Kidney (tissue), 14 donors: ENCODE results near the gene NRF1. TPM values are rescaled to one million over a fixed set of nuclear protein-coding genes. Genes with fewer than 3 reads are reported as not detected.

Experiments used
- DNase-seq, 5 donors: peaks; one replicate each; pipeline ENCODE4 v3.0.0-alpha.2; 2013 to 2020
- FAIRE-seq: peaks from 2 replicates; lab custom pipeline; 2012; peaks lifted over from hg19 to GRCh38; lab: Jason Lieb, UNC
- H3K27ac ChIP-seq, 2 donors: one replicate each; pipeline ENCODE4 v1.7.0; 2013; ENCODE audit warnings: low read depth in 2 of 2, low read length in 2 of 2, inconsistent platforms in 1 of 2
- H3K27me3 ChIP-seq: one replicate; pipeline ENCODE4 v1.7.1; 2013; ENCODE audit warnings: low read length, inconsistent platforms; ENCODE audit not compliant: control insufficient read depth, insufficient read depth
- H3K36me3 ChIP-seq, 3 donors: one replicate each; pipeline versions ENCODE4 v1.7.0 to v1.7.1; 2013; ENCODE audit warnings: low read length in 3 of 3, control low read depth in 1 of 3, inconsistent platforms in 1 of 3; ENCODE audit not compliant: insufficient read depth in 3 of 3, control insufficient read depth in 2 of 3
- H3K4me1 ChIP-seq, 3 donors: one replicate each; pipeline versions ENCODE4 v1.7.0 to v1.7.1; 2013; ENCODE audit warnings: low read length in 3 of 3, inconsistent platforms in 1 of 3, low read depth in 1 of 3; ENCODE audit not compliant: control insufficient read depth in 2 of 3, insufficient read depth in 2 of 3
- H3K4me3 ChIP-seq, 3 donors: one replicate each; pipeline versions ENCODE4 v1.7.0 to v1.8.1; 2013; ENCODE audit warnings: low read length in 3 of 3, control low read depth in 1 of 3, inconsistent platforms in 1 of 3
- H3K9ac ChIP-seq, 3 donors: one replicate each; pipeline versions ENCODE4 v1.7.0 to v1.7.1; 2013; ENCODE audit warnings: low read length in 3 of 3, control low read depth in 1 of 3, inconsistent platforms in 1 of 3
- H3K9me3 ChIP-seq, 3 donors: one replicate each; pipeline versions ENCODE4 v1.7.0 to v1.7.1; 2013; ENCODE audit warnings: low read length in 3 of 3, control low read depth in 1 of 3, inconsistent platforms in 1 of 3; ENCODE audit not compliant: control insufficient read depth in 2 of 3, insufficient read depth in 1 of 3
- intact Hi-C: fragments of 100-400 bp; cut with DNase I; formaldehyde crosslinking; loops from one replicate; pipeline ENCODE4 v1.11.1; 2022
- polyA plus RNA-seq: library from polyadenylated mRNA; stranded (reverse); fragments of 350-450 nt; fragmentation: Illumina TruSeq; extraction: RNeasy Lipid Tissue Mini Kit (QIAGEN cat#74804); gene quantifications from one replicate; pipeline ENCODE4 v1.2.3, GENCODE V29; 2014; ENCODE audit warnings: low read depth, low replicate concordance; ENCODE audit not compliant: insufficient read depth
- total RNA-seq: library from RNA; stranded (reverse); fragmentation: NEBNext Ultra II Directional; extraction: Animal tissue kit (Norgen Biotek cat#: 25700); gene quantifications from one replicate; pipeline ENCODE4 v1.2.1, GENCODE V29; 2021
- TF ChIP-seq, protein P1 (sequence below): IDR thresholded peaks from 3 replicates; pipeline ENCODE4 v1.5.1; 2012; ENCODE audit warnings: mild to moderate bottlenecking, moderate library complexity, borderline replicate concordance; ENCODE audit not compliant: insufficient read depth; ENCODE audit errors: extremely low read depth
- donor health status: control.
- donor health status: control.
- donor health status: control.
- donor health status: control.
- donor health status: control.
- donor health status: DM: yes; HTN: yes; CAD: no.
- donor health status: Normal renal cell carcinoma (clear cell type).

The NRF1 gene
- total and polyA plus RNA-seq, 2 donors from 2014 or later = 8.8 to 19.4 TPM

DNA sequence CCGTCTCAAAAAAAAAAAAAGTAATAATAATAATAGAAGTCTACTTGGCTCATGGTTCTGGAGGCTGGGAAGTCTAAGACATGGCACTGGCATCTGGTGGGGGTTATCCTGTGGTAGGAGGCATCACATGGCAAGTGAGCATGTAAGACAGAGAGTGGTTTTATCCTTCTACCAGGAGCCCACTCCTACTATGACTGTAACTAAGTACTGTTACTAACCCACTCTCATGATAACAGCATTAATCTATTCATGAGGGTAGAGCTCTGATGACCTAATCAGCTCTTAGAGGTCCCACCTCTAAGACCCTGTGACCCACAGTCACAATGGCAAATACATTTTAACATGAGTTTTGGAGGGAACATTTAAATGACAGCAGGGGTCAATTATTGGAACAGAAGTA, 43.3 kb upstream of the NRF1 start:
- no peak overlapping the region for H3K27ac ChIP-seq
- no peak overlapping the region for H3K4me3 ChIP-seq
- no peaks in the 10 kb centered on the region for H3K4me1 ChIP-seq
- no peaks in the 10 kb centered on the region for H3K36me3 ChIP-seq
- intact Hi-C loops = no loop called here
- H3K9ac ChIP-seq = no peak overlapping the region
- no peaks in the 10 kb centered on the region for H3K27me3 ChIP-seq
- H3K9me3 ChIP-seq = no peaks in the 10 kb centered on the region
- no peak for DNase-seq
- FAIRE-seq = no peak
- TF ChIP-seq, protein P1, sequence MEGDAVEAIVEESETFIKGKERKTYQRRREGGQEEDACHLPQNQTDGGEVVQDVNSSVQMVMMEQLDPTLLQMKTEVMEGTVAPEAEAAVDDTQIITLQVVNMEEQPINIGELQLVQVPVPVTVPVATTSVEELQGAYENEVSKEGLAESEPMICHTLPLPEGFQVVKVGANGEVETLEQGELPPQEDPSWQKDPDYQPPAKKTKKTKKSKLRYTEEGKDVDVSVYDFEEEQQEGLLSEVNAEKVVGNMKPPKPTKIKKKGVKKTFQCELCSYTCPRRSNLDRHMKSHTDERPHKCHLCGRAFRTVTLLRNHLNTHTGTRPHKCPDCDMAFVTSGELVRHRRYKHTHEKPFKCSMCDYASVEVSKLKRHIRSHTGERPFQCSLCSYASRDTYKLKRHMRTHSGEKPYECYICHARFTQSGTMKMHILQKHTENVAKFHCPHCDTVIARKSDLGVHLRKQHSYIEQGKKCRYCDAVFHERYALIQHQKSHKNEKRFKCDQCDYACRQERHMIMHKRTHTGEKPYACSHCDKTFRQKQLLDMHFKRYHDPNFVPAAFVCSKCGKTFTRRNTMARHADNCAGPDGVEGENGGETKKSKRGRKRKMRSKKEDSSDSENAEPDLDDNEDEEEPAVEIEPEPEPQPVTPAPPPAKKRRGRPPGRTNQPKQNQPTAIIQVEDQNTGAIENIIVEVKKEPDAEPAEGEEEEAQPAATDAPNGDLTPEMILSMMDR = no peak

DNA sequence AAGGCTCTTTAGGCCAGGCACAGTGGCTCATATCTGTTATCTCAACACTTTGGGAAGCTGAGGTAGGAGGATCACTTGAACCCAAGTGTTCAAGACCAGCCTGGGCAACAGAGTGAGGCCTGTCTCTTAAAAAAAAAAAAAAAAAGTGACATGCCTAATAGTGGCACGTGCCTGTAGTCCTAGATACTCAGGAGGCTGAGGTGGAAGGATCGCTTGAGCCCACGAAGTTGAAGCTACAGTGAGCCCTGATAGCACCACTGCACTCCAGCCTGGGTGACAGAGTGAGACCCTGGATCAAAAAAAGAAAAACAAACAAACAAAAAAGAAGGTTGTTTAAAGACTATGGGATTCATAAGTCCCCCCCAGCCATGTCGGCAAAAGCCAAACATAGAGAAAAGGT, 42.2 kb upstream of the NRF1 start:
- no peaks in the 10 kb centered on the region for H3K36me3 ChIP-seq
- intact Hi-C loops = no loop called here
- H3K27ac ChIP-seq = no peak overlapping the region
- H3K9me3 ChIP-seq = no peaks in the 10 kb centered on the region
- no peak for DNase-seq
- TF ChIP-seq, protein P1 = no peak
- H3K27me3 ChIP-seq = no peaks in the 10 kb centered on the region
- no peaks in the 10 kb centered on the region for H3K4me1 ChIP-seq
- H3K9ac ChIP-seq = no peak overlapping the region
- FAIRE-seq = no peak
- H3K4me3 ChIP-seq = no peak overlapping the region

DNA sequence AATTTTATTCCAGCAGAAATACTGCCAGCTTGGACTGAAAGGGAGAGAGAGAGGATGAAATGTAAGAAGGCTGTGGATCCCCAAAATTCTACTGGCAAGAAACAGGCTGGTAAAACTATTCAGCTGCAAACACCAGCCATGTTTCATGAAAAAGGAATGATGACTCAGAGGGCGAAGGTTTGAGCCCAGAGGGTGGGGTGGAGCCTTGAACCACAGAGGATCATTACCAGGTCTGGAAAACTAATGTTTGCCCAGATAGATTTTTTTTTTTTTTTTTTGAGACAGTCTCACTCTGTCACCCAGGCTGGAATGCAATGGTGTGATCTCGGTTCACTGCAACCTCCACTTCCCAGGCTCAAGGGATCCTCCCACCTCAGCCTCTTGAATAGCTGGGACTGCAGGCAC, 41.7 kb upstream of the NRF1 start:
- H3K9me3 ChIP-seq = no peaks in the 10 kb centered on the region
- no peaks in the 10 kb centered on the region for H3K27me3 ChIP-seq
- no peak overlapping the region for H3K9ac ChIP-seq
- intact Hi-C loops = no loop called here
- TF ChIP-seq, protein P1 = no peak
- no peaks in the 10 kb centered on the region for H3K36me3 ChIP-seq
- FAIRE-seq (no peak), DNase-seq (no peak)
- no peak overlapping the region for H3K27ac ChIP-seq
- no peaks in the 10 kb centered on the region for H3K4me1 ChIP-seq
- no peak overlapping the region for H3K4me3 ChIP-seq

DNA sequence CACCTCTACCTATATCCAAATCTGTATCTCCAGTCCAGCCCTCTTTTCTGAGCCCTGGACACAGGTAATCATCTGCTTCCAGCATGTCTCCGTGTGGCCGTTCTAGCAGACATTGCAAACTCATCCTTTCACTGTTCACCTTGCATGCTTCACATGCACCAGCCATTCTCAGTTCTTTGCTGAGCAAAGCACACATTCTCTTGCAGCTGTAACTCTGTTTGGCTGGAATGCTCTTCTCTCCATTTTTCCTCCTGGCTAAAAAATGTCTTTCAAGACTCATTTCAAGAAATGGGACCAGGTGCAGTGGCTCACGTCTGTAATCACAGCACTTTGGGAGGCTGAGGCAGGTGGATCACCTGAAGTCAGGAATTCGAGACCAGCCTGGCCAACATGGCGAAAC, 40.3 kb upstream of the NRF1 start:
- no peak for FAIRE-seq
- H3K9me3 ChIP-seq = no peaks in the 10 kb centered on the region
- H3K4me3 ChIP-seq = no peak overlapping the region
- DNase-seq = no peak
- H3K36me3 ChIP-seq = no peaks in the 10 kb centered on the region
- H3K9ac ChIP-seq = no peak overlapping the region
- no peaks in the 10 kb centered on the region for H3K27me3 ChIP-seq
- intact Hi-C loops = no loop called here
- H3K4me1 ChIP-seq = no peaks in the 10 kb centered on the region
- TF ChIP-seq, protein P1 = no peak
- H3K27ac ChIP-seq = no peak overlapping the region
